PC-9 (cell line): ENCODE measurements around the gene HPRT1.

Experiments used
- EZH2 ChIP-seq: fragments of 200-600 bp; sonication (generic); IDR thresholded peaks from 2 replicates; pipeline ENCODE4 v1.8.0; 2017; ENCODE audit warnings: antibody characterized with exemption, low read depth
- TF ChIP-seq, protein P1 (sequence below): fragments of 200-600 bp; sonication (generic); conservative IDR thresholded peaks from 2 replicates; pipeline ENCODE4 v1.6.1; 2017; ENCODE audit warnings: mixed run types, antibody characterized with exemption, mild to moderate bottlenecking, moderate library complexity

DNA sequence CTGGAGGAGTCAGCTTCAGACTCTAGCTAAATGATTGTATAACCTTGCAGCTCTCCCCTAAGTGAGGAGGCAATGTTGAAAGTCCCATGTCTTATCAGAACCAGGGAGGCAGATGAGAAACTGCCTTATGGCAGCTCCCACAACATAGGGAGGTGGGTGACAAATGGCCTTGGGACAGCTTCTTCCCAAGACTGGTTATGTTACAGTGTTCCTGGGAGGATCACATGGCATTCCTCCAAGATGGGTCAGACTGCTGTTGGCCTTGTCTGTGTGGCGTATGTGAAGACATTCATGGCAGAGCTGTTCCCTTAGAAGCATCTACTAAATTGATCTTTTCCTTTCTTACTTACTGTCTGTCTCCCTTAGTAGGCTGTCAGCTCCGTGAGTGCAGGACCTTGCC, 42.0 kb downstream of the HPRT1 start:
- TF ChIP-seq, protein P1, sequence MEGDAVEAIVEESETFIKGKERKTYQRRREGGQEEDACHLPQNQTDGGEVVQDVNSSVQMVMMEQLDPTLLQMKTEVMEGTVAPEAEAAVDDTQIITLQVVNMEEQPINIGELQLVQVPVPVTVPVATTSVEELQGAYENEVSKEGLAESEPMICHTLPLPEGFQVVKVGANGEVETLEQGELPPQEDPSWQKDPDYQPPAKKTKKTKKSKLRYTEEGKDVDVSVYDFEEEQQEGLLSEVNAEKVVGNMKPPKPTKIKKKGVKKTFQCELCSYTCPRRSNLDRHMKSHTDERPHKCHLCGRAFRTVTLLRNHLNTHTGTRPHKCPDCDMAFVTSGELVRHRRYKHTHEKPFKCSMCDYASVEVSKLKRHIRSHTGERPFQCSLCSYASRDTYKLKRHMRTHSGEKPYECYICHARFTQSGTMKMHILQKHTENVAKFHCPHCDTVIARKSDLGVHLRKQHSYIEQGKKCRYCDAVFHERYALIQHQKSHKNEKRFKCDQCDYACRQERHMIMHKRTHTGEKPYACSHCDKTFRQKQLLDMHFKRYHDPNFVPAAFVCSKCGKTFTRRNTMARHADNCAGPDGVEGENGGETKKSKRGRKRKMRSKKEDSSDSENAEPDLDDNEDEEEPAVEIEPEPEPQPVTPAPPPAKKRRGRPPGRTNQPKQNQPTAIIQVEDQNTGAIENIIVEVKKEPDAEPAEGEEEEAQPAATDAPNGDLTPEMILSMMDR, result no peak
- TF ChIP-seq EZH2, result no peak
